Measurements from ENCODE around the gene OR4D10. TPM values are rescaled to one million over a fixed set of nuclear protein-coding genes. Genes with fewer than 3 reads are reported as not detected.

The OR4D10 gene
- total and polyA plus RNA-seq, 2 experiments from 2014 or later = not detected

- DNase-seq (ENCODE audit: low spot score) = no peak
- H3K4me1 Mint-ChIP-seq = no peaks in the 10 kb centered on the region
- 0 out of 2 replicates have a peak within 1 kb of the TSS, but pooled peaks have one; percentile 18 for H2AFZ ChIP-seq
- H3K27me3 Mint-ChIP-seq (ENCODE audit: insufficient read depth, low read depth, poor library complexity) = no peaks in the 10 kb centered on the region
- ATAC-seq = no peak
- H3K27me3 ChIP-seq (ENCODE audit: insufficient read depth) = no peaks in the 10 kb centered on the region; the same call in 1 of the 2 replicates
- H3K36me3 Mint-ChIP-seq (ENCODE audit: low read depth) = no peaks in the 10 kb centered on the region
- no peaks in the 10 kb centered on the region for H3F3A ChIP-seq (replicated peaks; ENCODE audit: low read depth)
- no peaks in the 10 kb centered on the region for H3K79me2 ChIP-seq (replicated peaks; ENCODE audit: insufficient read depth)
- no peak within 1 kb of the TSS for H3K27ac ChIP-seq (ENCODE audit: low read depth)
- H3K9me2 ChIP-seq (ENCODE audit: insufficient read depth) = 0 out of 2 replicates have a peak, but pooled peaks cover 3% of the 10 kb centered on the region
- H3K27ac Mint-ChIP-seq = no peak within 1 kb of the TSS
- no peak within 1 kb of the TSS for H3K4me2 ChIP-seq
- no peak within 1 kb of the TSS for H3K4me3 ChIP-seq
- H3K4me1 ChIP-seq (ENCODE audit: insufficient read depth) = no peaks in the 10 kb centered on the region
- TF ChIP-seq STAT1 (IDR thresholded peaks at IDR 0.05; ENCODE audit: unreplicated experiment) (no peak), REST (IDR thresholded peaks at IDR 0.05; ENCODE audit: unreplicated experiment) (no peak), JUNB (IDR thresholded peaks at IDR 0.05; ENCODE audit: unreplicated experiment) (no peak), ZNF114 (CRISPR knock-in tag; IDR thresholded peaks at IDR 0.05) (no peak), CREB1 (CRISPR knock-in tag; IDR thresholded peaks at IDR 0.05; ENCODE audit: low read depth) (no peak), ETS1 (IDR thresholded peaks at IDR 0.05) (no peak), EZH2 (IDR thresholded peaks at IDR 0.05; ENCODE audit: low read depth, unreplicated experiment) (no peak), ZNF331 (CRISPR knock-in tag; IDR thresholded peaks at IDR 0.05; ENCODE audit: low read depth) (no peak), POLR2AphosphoS5 (IDR thresholded peaks at IDR 0.05; ENCODE audit: low read depth) (no peak), NANOG (IDR thresholded peaks at IDR 0.05; ENCODE audit: borderline replicate concordance) (no peak), ZNF462 (CRISPR knock-in tag; IDR thresholded peaks at IDR 0.05) (no peak)
- H3K36me3 ChIP-seq (ENCODE audit: insufficient read depth) = no peaks in the 10 kb centered on the region
- H3K4me3 Mint-ChIP-seq = no peak within 1 kb of the TSS
- H4K20me1 ChIP-seq (replicated peaks; ENCODE audit: insufficient read depth) = no peaks in the 10 kb centered on the region
- H3K9me3 Mint-ChIP-seq = no peaks in the 10 kb centered on the region
These were observed 38.0 kb downstream of the OR4D10 start, which contains the start of gene OR4D9 for GRCh38 chr11:59510941-59511589. Gene OR4D9 (plus strand): TSS chr11:59511539. CDS start chr11:59514913, 3,374 bp downstream.
